Globus pallidus (tissue), 1 donor: ENCODE results near the gene TFIP11.

Source experiments
- DNase-seq: peaks from one replicate; pipeline ENCODE4 v3.0.0-alpha.2; 2015; ENCODE audit warnings: low spot score

The TFIP11 gene

DNA sequence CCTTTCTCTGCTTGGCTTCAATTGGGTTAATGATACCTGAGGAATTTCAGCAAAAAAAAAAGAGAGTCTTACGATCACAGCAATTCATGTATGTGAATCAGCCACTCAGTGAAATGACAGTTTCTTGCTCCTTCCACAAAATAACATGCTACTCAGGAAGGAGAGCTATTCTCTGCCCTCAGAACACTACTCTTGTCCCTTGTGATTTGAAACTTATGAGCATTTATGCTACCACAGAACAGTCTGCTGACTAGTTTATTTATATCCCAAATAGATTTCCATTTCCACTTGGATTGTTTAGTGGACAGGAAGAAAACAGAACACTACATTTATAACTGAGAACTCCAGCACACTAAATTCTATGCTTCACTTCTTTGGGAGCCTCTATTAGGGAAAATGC lies 8.5 kb downstream of the TFIP11 start:
- no peak for DNase-seq

GRCh38 chr22:26502688-26503561 lies 9.3 kb downstream of the TFIP11 start:
- DNase-seq, result peak; percentile 57

- DNase-seq, result no peak
Measured at GRCh38 chr22:26501996-26502395, 10.3 kb downstream of the TFIP11 start.

DNA sequence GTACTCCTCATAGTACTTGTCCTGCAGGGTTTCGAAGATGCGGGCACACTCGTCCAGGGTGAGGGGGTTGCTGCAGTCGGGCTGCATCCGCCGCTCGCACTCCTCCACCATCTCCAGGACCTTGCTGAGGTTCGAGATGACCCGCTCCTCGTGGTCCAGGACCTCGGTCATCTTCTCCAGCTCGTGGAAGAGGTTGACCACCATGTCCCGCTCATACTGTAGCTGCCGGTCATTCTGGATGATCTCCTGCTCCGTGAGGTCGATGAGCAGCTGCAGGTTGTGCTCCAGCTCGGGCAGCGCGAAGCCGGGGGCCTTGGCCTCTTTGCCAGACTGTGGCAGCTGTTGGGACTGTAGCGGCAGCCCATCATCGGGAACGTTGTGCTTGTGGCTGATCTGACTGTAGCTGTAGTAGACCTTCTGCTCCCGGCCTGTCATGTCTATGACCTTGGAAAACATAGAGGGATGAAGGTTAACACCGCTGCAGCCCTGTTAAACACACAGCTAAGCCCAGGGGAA lies 13.0 kb downstream of the TFIP11 start:
- DNase-seq, result no peak

DNA sequence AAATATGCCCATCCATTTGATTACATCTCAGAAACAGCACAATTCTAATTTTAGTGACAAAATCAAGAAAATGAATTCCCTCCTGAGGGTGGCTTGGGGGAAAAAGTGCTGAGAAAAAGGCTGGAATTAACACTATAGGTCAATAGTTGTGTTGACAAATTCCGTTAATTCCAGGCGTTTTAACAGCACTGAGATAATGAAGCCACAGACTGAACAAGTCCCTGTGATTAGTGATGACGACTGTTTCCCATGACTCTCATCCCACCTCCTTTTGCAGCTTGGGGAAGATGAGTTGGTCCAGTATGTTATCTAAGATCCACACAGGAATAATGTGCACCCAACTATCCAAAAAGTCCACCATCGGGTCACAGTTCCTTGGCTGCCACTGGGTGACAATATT lies 15.8 kb downstream of the TFIP11 start:
- DNase-seq, result no peak

DNA sequence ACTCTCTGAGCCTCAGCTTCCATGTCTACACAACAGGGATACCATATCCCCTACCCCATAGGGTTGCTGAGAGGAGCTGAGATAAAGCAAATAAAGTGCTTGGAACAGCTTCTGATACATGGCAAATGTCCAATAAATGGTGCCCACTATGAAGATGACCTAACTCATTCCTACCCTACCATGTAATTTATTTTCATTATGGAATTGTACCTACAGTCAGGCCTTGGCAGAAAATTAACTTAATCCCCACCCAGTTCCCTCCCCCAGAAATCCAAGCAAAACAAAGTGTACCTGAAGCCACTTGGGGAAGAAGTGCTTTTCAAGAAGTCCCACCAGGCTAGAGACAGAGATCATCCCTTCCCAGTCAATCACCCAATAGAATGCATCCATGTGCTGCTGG lies 17.8 kb downstream of the TFIP11 start:
- DNase-seq, result no peak

DNA sequence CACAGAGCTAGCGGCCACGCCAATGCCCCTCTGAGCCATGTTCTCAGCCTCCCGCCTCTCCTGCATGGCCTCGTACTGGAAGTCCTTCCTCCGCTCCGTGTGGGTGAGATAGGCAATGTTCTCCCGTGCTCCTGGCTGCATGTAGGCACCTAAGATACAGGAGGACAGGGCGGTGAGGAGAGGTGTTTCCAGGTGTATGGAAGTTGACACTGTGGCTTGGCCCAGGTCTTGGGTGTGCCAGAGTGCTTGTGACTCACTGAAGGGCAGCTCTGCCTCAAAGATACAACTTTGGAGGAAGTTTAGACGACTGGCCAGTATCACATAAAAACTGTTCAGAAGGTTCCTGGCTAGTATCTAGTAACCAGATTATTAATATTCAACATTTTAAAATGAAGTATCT lies 20.1 kb downstream of the TFIP11 start:
- no peak for DNase-seq

- no peak for DNase-seq
Measured at GRCh38 chr22:26489447-26490036, 22.7 kb downstream of the TFIP11 start.

GRCh38 chr22:26487996-26488395 lies 24.3 kb downstream of the TFIP11 start:
- DNase-seq, result no peak

DNA sequence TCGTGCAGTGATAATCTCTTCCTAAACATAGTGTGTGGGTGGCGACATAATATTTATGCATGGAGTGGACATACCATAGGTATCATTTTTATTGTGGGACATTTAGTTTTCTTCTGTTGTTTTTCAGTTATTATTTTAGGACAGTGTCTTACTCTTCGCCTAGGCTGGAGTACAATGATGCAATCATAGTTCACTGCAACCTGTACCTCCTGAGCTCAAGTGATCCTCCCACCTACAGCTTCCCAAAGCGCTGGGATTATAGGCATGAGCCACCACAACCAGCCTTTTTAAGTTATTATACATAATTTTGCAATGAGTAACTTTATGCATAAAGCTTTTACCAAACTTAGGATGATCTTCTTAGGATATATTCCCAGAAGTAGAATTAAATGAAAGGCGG lies 25.9 kb downstream of the TFIP11 start:
- no peak for DNase-seq

DNA sequence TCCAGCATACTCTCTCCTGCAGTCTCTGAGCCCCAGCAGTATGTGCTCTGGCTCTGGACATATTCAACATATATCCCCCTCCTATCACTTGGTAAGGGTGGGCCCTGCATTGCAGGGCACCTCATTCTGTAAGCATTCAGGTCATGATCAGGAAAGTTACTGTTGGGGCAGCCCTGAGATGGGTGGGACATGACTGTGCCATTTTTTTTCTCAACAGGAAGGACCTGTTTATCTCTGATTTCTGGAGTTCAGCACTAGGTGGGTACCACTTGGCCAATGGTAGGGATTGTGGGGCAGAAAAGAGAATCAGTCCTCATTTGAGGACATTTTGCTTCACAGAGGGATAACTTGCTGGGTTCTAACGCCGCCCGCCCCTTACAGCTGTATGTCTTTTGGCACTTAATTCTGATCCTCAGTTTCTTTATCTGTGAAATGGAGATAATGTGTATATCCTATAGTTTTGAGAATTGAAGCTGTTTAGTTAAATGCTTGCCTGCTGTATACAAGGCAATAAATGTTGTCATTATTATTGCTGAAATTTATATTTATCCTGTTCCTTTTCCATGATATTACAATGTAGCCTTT lies 26.4 kb downstream of the TFIP11 start:
- DNase-seq, result no peak

GRCh38 chr22:26485013-26485412 lies 27.3 kb downstream of the TFIP11 start:
- DNase-seq, result no peak

GRCh38 chr22:26484360-26484706 lies 27.9 kb downstream of the TFIP11 start:
- no peak for DNase-seq

DNA sequence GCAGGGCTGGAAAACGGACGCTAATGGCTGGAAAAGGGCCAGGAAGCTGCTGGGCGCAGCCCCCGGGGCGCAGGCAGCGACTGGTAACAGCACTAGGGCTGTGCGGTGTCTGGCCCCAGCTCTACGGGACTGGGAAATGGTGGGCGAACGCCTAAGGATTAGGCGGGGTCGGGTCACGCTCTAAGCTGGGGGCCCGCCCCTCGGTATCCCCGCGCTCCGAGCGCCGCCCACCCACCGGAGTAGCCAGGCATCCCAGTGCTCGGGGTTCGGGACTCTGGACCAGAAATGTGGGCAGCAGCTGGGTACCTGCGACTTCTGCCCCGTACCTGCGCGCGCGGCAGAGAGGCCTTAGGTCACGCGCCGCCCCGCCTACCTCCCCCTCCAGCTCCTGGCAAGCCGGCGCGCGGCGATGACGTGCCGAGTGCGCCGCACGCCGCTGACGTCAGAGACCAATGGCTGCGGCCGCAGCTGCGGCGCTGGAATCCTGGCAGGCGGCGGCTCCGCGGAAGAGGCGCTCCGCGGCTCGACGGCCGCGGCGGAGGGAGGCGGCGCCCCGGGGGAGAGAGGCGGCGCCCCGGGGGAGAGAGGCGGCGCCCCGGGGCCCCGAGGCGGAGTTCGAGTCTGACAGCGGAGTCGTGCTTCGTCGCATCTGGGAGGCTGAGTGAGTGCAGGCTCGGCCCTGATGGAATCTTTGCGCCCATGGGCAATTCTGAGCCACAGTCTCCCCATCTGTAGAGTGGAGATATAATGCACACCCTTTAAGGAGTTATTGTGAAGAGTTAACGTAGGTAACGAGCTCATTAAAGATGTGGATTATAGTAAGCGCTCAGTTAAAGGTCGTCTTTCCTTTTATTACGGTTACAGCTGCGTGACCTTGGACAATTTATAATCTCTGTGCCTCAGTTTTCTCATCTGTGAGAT lies 28.6 kb downstream of the TFIP11 start, which contains the start of the genes HPS4 and SRRD:
Gene HPS4 (minus strand): TSS at position 345 of the 921 bp plus-strand sequence. CDS start 2,021 bp downstream, outside the sequence.
Gene SRRD (plus strand): TSS at position 439 of the 921 bp plus-strand sequence. CDS start 14 bp downstream, at position 453.
- peak; percentile 82 for DNase-seq

DNA sequence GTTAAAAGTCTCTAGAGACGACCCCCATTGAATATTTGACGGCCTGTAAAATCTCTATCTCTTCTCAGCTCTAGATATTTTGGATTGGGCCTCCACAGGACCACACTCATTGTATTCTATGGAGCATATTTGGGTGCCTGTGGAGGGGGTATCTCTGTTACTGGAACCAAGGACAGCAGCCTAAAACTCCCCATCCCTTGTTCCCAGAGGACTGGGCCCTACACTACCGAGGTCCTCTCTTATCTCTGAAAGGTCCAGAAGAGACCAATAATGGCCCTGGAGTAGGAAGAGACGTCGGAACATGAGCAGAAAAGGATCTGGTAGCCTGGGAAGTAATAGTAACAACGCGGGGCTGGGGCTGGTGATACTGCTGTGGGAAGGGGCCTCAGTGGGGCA lies 29.2 kb downstream of the TFIP11 start:
- peak; percentile 11 for DNase-seq

- no peak for DNase-seq
Measured at GRCh38 chr22:26482161-26482560, 30.1 kb downstream of the TFIP11 start.

- peak; percentile 8 for DNase-seq
Measured at GRCh38 chr22:26481694-26482093, 30.6 kb downstream of the TFIP11 start.

DNA sequence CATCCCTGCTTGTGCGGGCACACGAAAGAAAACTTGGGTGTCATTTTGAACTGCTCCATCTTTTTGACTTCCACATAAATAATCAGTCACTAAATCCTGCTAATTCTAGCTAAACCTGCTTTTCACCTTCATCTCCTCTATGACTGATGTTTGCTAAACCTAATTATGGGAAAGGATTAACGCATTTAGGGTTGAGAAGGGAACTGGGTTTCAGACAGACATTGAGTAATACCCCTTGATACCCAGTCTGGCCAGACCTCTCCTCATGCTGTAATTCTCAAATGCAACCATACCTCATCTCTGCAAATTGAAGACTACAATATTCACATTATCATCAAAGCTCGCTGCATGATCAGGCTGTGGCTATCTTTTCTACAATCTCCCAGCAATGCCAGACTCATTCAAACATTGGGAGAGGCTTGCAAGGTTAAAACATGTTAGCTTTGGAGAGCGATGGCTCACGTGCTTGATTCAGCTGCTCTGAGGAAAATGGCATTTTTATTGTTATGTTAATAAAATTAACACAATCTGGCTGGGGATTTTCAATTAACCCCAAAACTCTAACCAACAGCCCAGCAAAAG lies 31.1 kb downstream of the TFIP11 start:
- no peak for DNase-seq

- DNase-seq, result no peak
Measured at GRCh38 chr22:26480611-26480932, 31.7 kb downstream of the TFIP11 start.

DNA sequence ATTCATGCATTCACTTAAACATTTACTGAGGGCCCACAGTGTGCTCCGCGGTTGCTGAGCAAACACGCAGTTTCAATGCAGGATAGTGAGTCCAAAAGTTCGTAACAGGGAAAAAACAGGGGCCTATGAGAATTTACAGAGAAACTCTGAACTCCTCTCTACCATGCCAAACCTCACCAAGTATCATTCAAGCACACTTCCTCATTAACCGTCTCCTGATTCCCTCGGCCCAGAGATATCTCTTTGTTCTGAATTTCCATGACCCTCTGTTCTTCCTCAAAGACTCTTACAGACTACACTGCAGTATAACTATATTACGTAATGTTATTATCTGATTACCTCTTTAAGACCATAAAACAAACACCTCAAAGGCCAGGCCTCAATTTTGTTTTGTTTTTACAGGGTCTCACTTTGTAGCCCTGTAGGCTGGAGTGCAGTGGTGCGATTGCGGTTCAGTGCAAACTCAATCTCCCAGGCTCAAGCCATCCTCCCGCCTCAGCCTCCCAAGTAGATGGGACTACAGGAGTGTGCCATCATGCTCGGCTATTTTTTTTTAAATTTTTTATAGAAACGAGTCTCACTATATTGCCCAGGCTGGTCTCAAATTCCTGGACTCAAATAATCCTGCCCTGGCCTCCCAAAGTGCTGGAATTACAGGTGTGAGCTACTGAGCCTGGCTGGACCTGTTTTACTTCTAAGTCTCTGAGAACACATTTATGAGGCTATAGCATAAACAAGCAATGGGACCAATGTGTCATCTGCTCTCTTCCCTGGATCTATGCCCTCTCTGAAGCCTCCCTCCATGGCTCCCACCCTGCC lies 32.3 kb downstream of the TFIP11 start:
- DNase-seq, result no peak
